Globus pallidus (tissue), 1 donor: ENCODE measurements around the gene DMRTB1.

Source experiments
- DNase-seq: peaks from one replicate; pipeline ENCODE4 v3.0.0-alpha.2; 2015; ENCODE audit warnings: low spot score

The DMRTB1 gene

GRCh38 chr1:53435151-53435550 is 24.0 kb upstream of the DMRTB1 start:
- no peak for DNase-seq

- no peak for DNase-seq
Observed at GRCh38 chr1:53438427-53439336, 20.5 kb upstream of the DMRTB1 start.

GRCh38 chr1:53439337-53440207 is 19.6 kb upstream of the DMRTB1 start:
- DNase-seq: no peak

GRCh38 chr1:53440633-53441032 is 18.6 kb upstream of the DMRTB1 start:
- no peak for DNase-seq

- DNase-seq: no peak
Observed at GRCh38 chr1:53442299-53442698, 16.9 kb upstream of the DMRTB1 start.

GRCh38 chr1:53446051-53446450 is 13.1 kb upstream of the DMRTB1 start:
- DNase-seq: no peak

- no peak for DNase-seq
Observed at GRCh38 chr1:53447413-53447812, 11.8 kb upstream of the DMRTB1 start.

- no peak for DNase-seq
Observed at GRCh38 chr1:53448241-53448841, 10.9 kb upstream of the DMRTB1 start.

GRCh38 chr1:53449021-53449420 is 10.2 kb upstream of the DMRTB1 start:
- no peak for DNase-seq

GRCh38 chr1:53449693-53450092 is 9.5 kb upstream of the DMRTB1 start:
- DNase-seq: no peak

- DNase-seq: no peak
Observed at GRCh38 chr1:53450225-53450624, 9.0 kb upstream of the DMRTB1 start.

GRCh38 chr1:53454019-53454418 is 5.2 kb upstream of the DMRTB1 start:
- no peak for DNase-seq

- no peak for DNase-seq
Observed at GRCh38 chr1:53455364-53455991, 3.7 kb upstream of the DMRTB1 start.

GRCh38 chr1:53458634-53459033 is 565 bp upstream of the DMRTB1 start:
- no peak for DNase-seq

- DNase-seq: no peak
Observed at GRCh38 chr1:53460211-53460634, 1.0 kb downstream of the DMRTB1 start.

- no peak for DNase-seq
Observed at GRCh38 chr1:53460666-53461322, 1.6 kb downstream of the DMRTB1 start.

- DNase-seq: no peak
Observed at GRCh38 chr1:53461323-53462044, 2.3 kb downstream of the DMRTB1 start.

GRCh38 chr1:53462193-53462592 is 3.0 kb downstream of the DMRTB1 start:
- DNase-seq: no peak

GRCh38 chr1:53462769-53463501 is 3.7 kb downstream of the DMRTB1 start:
- DNase-seq: no peak
